ENCODE data around the gene NCOA3.

- TF ChIP-seq CTCF (IDR thresholded peaks at IDR 0.05) (no peak), POLR2A (IDR thresholded peaks at IDR 0.05) (no peak)
Observed at GRCh38 chr20:47527004-47527800, 25.5 kb downstream of the NCOA3 start.

Data from adrenal gland (tissue), 5 donors.